ENCODE data around the gene AURKB. TPM values are rescaled to one million over a fixed set of nuclear protein-coding genes. Genes with fewer than 3 reads are reported as not detected.

Gene AURKB
- total and polyA plus RNA-seq, 9 donors, result 13.5 to 26.4 (median 22.8) TPM

DNA sequence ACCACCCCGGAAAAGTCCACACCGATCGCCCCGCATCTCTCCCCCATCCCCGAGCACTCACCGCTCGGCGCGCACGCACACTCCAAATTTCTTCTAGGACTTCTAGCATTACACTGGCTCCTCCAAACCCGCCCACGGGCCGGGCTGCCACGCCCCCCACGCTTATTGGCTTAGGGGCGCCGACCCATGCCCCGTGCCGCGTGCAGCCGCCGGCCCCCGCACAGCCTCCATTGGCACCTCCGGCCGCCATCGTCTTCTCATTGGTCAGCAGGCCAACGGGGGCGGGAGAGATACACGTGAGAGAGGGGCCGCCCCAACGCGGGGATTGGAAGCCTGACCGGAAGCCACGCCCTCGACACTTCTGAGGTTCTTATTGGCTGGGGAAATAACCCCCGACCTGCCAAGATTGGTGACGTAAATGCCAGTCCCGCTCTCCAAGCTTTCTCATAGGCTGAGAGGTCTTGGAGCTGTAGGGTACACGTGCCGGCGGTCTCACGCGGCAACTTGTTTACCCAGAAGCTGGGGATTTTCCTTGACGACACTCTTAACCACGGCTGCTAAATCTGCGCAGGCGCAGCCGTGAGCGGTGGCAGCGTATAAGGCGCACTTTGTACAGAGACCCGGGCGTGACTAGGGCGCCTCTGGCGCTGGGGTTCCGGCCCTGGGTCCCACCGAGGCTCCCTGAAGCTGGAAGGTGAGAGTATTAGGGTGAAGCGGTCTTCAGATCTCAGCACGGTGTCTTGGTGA, 54.0 kb downstream of the AURKB start:
- Histone ChIP-seq H3K27me3 (ENCODE audit: control insufficient read depth, insufficient read depth, low read length) (no peaks in the 10 kb centered on the region), H3K9me3 (replicated peaks; ENCODE audit: control insufficient read depth, low read depth, low read length) (no peaks in the 10 kb centered on the region), H3K4me1 (ENCODE audit: control insufficient read depth, insufficient read depth, low read length) (peaks cover 63% of the 10 kb centered on the region), H3K36me3 (ENCODE audit: control insufficient read depth, insufficient read depth, low read length) (peaks cover 27% of the 10 kb centered on the region), H3K4me3 (ENCODE audit: low read length) (peak overlapping the region; percentile 88), H3K27ac (ENCODE audit: low read length) (peak overlapping the region; percentile 98)
- under 1% methylated on average over 55 of the region's 59 CpGs for WGBS (ENCODE audit: insufficient coverage)
- DNase-seq, result peak; percentile 100

DNA sequence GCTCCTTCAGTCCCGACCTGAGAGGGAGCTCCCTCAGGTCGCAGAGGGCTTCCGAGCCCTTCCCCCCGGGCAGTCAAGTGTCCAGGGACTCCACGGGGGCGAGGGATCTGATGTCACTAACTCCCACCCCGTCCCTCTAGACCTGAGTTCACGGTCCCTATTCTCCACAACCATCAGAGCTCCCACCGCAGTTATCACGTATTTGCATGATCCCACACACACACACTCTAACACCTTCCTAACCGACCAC, 54.5 kb downstream of the AURKB start:
- Histone ChIP-seq H3K9me3 (replicated peaks; ENCODE audit: control insufficient read depth, low read depth, low read length) (no peaks in the 10 kb centered on the region), H3K4me1 (ENCODE audit: control insufficient read depth, insufficient read depth, low read length) (peaks cover 62% of the 10 kb centered on the region), H3K27me3 (ENCODE audit: control insufficient read depth, insufficient read depth, low read length) (no peaks in the 10 kb centered on the region), H3K4me3 (ENCODE audit: low read length) (peak overlapping the region; percentile 88), H3K36me3 (ENCODE audit: control insufficient read depth, insufficient read depth, low read length) (peaks cover 22% of the 10 kb centered on the region), H3K27ac (ENCODE audit: low read length) (peak overlapping the region; percentile 98)
- under 1% methylated on average over 11 of the region's 11 CpGs for WGBS (ENCODE audit: insufficient coverage)
- DNase-seq, result no peak

DNA sequence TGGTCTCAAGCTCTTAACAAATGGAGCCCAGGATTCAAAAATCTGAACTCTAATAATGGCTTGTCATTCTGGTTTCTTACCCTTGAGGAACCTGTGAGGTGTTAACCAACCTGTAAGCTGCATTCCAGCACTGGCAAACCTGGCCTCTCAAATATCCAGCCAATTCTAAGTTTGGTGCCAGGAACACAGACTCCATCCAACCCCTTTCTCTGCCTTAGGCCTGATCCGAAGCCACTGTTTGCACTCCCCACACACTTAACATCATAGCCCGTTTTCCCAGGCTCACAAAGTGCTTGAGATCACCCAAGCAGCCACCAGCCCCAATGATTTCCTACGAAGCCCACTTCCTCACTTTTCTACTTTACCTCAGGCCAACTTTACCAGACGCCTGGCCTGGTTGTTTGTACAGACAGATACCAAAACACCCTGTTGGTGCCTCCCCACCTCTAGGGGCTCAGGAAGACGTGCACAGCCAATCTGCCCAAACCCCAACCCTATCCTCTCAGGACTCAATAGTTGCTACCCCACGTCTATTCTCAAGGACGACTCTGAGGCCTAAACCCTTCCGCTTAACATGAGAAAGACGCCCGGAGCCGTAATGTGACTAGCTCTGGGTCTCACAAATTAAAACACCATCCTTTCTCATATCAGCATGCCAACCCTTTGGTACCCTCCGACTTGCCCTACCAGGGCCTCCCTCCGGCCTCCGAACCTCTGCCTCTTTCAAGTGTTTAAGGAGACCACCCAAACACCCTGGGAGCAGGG, 55.0 kb downstream of the AURKB start:
- H3K4me1 ChIP-seq (ENCODE audit: control insufficient read depth, insufficient read depth, low read length), result peaks cover 62% of the 10 kb centered on the region
- H3K4me3 ChIP-seq (ENCODE audit: low read length), result peak overlapping the region; percentile 88
- H3K27ac ChIP-seq (ENCODE audit: low read length), result peak overlapping the region; percentile 98
- H3K9me3 ChIP-seq (replicated peaks; ENCODE audit: control insufficient read depth, low read depth, low read length), result no peaks in the 10 kb centered on the region
- WGBS (ENCODE audit: insufficient coverage), result 13% methylated on average over 14 of the region's 14 CpGs
- H3K36me3 ChIP-seq (ENCODE audit: control insufficient read depth, insufficient read depth, low read length), result peaks cover 18% of the 10 kb centered on the region
- H3K27me3 ChIP-seq (ENCODE audit: control insufficient read depth, insufficient read depth, low read length), result no peaks in the 10 kb centered on the region
- DNase-seq, result peak; percentile 58

Other genes with a start within 250 kb of the AURKB start
- gene GUCY2D, start 208.0 kb downstream of the AURKB start, total RNA-seq, result under 0.01 TPM
- under 1 TPM in 2 of 8 donors, not detected in 6; 0.04 to 0.11 TPM for gene GUCY2D, start 208.0 kb downstream of the AURKB start, polyA plus RNA-seq (ENCODE audit: insufficient read depth in 1 of 8, insufficient read length in 8 of 8, low replicate concordance in 1 of 8)
- 0.31 TPM for gene ALOX15B, start 171.5 kb downstream of the AURKB start, total RNA-seq
- gene ALOX15B, start 171.5 kb downstream of the AURKB start, polyA plus RNA-seq (ENCODE audit: insufficient read depth in 1 of 8, insufficient read length in 8 of 8, low replicate concordance in 1 of 8), result under 1 TPM; 0.05 to 0.59 (median 0.30) TPM
- not detected for gene ALOX12B, start 122.9 kb downstream of the AURKB start, total RNA-seq
- gene ALOX12B, start 122.9 kb downstream of the AURKB start, polyA plus RNA-seq (ENCODE audit: insufficient read depth in 1 of 8, insufficient read length in 8 of 8, low replicate concordance in 1 of 8), result not detected
- not detected for gene ALOXE3, start 92.1 kb downstream of the AURKB start, total RNA-seq
- not detected for gene ALOXE3, start 92.1 kb downstream of the AURKB start, polyA plus RNA-seq (ENCODE audit: insufficient read depth in 1 of 8, insufficient read length in 8 of 8, low replicate concordance in 1 of 8)
- 0.27 TPM for gene HES7, start 86.5 kb downstream of the AURKB start, total RNA-seq
- under 1 TPM in 6 of 8 donors, not detected in 2; 0.08 to 0.28 (median 0.13) TPM for gene HES7, start 86.5 kb downstream of the AURKB start, polyA plus RNA-seq (ENCODE audit: insufficient read depth in 1 of 8, insufficient read length in 8 of 8, low replicate concordance in 1 of 8)
- gene PER1, start 58.2 kb downstream of the AURKB start, total RNA-seq, result 25.6 TPM
- gene PER1, start 58.2 kb downstream of the AURKB start, polyA plus RNA-seq (ENCODE audit: insufficient read depth in 1 of 8, insufficient read length in 8 of 8, low replicate concordance in 1 of 8), result 100 to 1,000 TPM in 1 of 8 donors, 10 to 100 TPM in 7; 42.4 to 103 (median 63.9) TPM
- 10.9 TPM for gene VAMP2, start 47.6 kb downstream of the AURKB start, total RNA-seq
- 10 to 100 TPM; 55.7 to 77.2 (median 62.3) TPM for gene VAMP2, start 47.6 kb downstream of the AURKB start, polyA plus RNA-seq (ENCODE audit: insufficient read depth in 1 of 8, insufficient read length in 8 of 8, low replicate concordance in 1 of 8)
- 17.7 TPM for gene TMEM107, start 34.2 kb downstream of the AURKB start, total RNA-seq
- gene TMEM107, start 34.2 kb downstream of the AURKB start, polyA plus RNA-seq (ENCODE audit: insufficient read depth in 1 of 8, insufficient read length in 8 of 8, low replicate concordance in 1 of 8), result 1 to 10 TPM; 6.1 to 9.2 (median 7.1) TPM
- gene BORCS6, start 20.4 kb downstream of the AURKB start, total RNA-seq, result 5.7 TPM
- gene BORCS6, start 20.4 kb downstream of the AURKB start, polyA plus RNA-seq (ENCODE audit: insufficient read depth in 1 of 8, insufficient read length in 8 of 8, low replicate concordance in 1 of 8), result 1 to 10 TPM; 3.7 to 5.4 (median 5.0) TPM
- 4.8 TPM for gene CTC1, start 37.5 kb upstream of the AURKB start, total RNA-seq
- gene CTC1, start 37.5 kb upstream of the AURKB start, polyA plus RNA-seq (ENCODE audit: insufficient read depth in 1 of 8, insufficient read length in 8 of 8, low replicate concordance in 1 of 8), result 10 to 100 TPM in 4 of 8 donors, 1 to 10 TPM in 4; 7.9 to 14.5 (median 9.8) TPM
- 23.1 TPM for gene PFAS, start 38.7 kb upstream of the AURKB start, total RNA-seq
- gene PFAS, start 38.7 kb upstream of the AURKB start, polyA plus RNA-seq (ENCODE audit: insufficient read depth in 1 of 8, insufficient read length in 8 of 8, low replicate concordance in 1 of 8), result 10 to 100 TPM; 21.7 to 32.5 (median 28.1) TPM
- gene RANGRF, start 78.1 kb upstream of the AURKB start, total RNA-seq, result 12.9 TPM
- 10 to 100 TPM; 22.0 to 28.3 (median 22.9) TPM for gene RANGRF, start 78.1 kb upstream of the AURKB start, polyA plus RNA-seq (ENCODE audit: insufficient read depth in 1 of 8, insufficient read length in 8 of 8, low replicate concordance in 1 of 8)
- 0.35 TPM for gene SLC25A35, start 84.8 kb upstream of the AURKB start, total RNA-seq
- 1 to 10 TPM; 1.4 to 2.9 (median 1.8) TPM for gene SLC25A35, start 84.8 kb upstream of the AURKB start, polyA plus RNA-seq (ENCODE audit: insufficient read depth in 1 of 8, insufficient read length in 8 of 8, low replicate concordance in 1 of 8)
- 5.1 TPM for gene ARHGEF15, start 99.7 kb upstream of the AURKB start, total RNA-seq
- 10 to 100 TPM; 11.8 to 16.4 (median 13.9) TPM for gene ARHGEF15, start 99.7 kb upstream of the AURKB start, polyA plus RNA-seq (ENCODE audit: insufficient read depth in 1 of 8, insufficient read length in 8 of 8, low replicate concordance in 1 of 8)
- gene ODF4, start 129.3 kb upstream of the AURKB start, total RNA-seq, result not detected
- not detected for gene ODF4, start 129.3 kb upstream of the AURKB start, polyA plus RNA-seq (ENCODE audit: insufficient read depth in 1 of 8, insufficient read length in 8 of 8, low replicate concordance in 1 of 8)
- gene RPL26, start 172.6 kb upstream of the AURKB start, total RNA-seq, result 7,287 TPM
- gene RPL26, start 172.6 kb upstream of the AURKB start, polyA plus RNA-seq (ENCODE audit: insufficient read depth in 1 of 8, insufficient read length in 8 of 8, low replicate concordance in 1 of 8), result 1,000 to 10,000 TPM; 2,833 to 4,183 (median 3,234) TPM
- not detected for gene RNF222, start 187.3 kb upstream of the AURKB start, total RNA-seq
- under 1 TPM in 5 of 8 donors, not detected in 3; 0.06 to 0.16 (median 0.08) TPM for gene RNF222, start 187.3 kb upstream of the AURKB start, polyA plus RNA-seq (ENCODE audit: insufficient read depth in 1 of 8, insufficient read length in 8 of 8, low replicate concordance in 1 of 8)
- gene NDEL1, start 225.3 kb upstream of the AURKB start, total RNA-seq, result 31.2 TPM
- gene NDEL1, start 225.3 kb upstream of the AURKB start, polyA plus RNA-seq (ENCODE audit: insufficient read depth in 1 of 8, insufficient read length in 8 of 8, low replicate concordance in 1 of 8), result 10 to 100 TPM; 40.2 to 52.6 (median 45.6) TPM